HG03521 (cell line): ENCODE measurements around the gene PCDHGB1.
A peak's percentile ranks its signal among the peaks of the same experiment; 100 is the strongest.
"Not testable (repeated sequence)": the region's sequence is repeated elsewhere in the genome, so short reads cannot be mapped to it uniquely, and the experiment has no call there.

Source experiments
- ATAC-seq: cut with Tn5 transposase; IDR thresholded peaks from one replicate; pipeline ENCODE4 v1.9.1; 2021; ENCODE audit warnings: mild to moderate bottlenecking, moderate library complexity; ENCODE audit not compliant: unreplicated experiment

PCDHGB1 gene

DNA sequence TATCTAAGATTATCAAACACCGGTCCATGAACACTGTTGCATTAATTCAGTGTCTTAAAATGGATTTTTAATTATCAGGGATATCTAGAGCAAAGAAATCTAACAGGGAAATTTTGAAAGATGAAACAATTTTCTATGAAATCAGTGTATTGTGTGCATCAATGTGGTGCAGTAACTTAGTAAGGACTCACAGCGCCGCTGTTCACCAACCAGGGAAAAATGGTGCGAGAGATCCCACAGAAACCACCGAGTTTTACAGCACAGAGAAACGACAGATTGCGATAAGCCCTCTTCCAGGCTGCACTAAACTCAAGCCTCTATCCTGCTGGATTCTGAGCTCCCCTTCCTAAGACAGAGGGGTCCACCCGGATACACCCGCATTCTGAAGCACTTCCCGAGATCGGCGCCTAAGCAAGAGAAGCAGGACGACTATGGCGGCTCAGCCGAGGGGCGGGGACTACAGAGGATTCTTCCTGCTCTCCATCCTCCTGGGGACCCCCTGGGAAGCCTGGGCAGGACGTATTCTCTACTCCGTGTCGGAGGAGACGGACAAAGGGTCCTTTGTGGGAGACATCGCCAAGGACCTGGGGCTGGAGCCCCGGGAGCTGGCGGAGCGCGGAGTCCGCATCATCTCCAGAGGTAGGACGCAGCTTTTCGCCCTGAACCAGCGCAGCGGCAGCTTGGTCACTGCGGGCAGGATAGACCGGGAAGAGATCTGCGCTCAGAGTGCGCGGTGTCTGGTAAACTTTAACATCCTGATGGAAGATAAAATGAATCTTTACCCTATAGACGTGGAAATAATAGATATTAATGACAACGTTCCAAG is 32.8 kb downstream of the PCDHGB1 start, which contains the start of gene PCDHGA7:
Gene PCDHGA7, plus strand, starts transcription at position 274 of the 826 bp plus-strand sequence. Its CDS starts 158 bp downstream, at position 432.
- no peak for ATAC-seq

DNA sequence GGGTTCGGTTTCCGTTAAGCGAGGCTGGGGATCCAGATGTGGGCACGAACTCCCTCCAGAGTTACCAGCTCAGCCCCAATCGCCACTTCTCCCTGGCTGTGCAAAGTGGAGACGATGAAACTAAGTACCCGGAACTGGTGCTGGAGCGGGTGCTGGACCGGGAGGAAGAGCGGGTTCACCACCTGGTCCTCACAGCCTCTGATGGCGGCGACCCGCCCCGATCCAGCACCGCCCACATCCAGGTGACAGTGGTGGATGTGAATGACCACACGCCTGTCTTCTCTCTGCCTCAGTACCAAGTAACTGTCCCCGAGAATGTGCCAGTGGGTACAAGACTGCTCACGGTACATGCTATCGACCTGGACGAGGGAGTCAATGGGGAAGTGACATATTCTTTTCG is 33.4 kb downstream of the PCDHGB1 start:
- no peak for ATAC-seq

DNA sequence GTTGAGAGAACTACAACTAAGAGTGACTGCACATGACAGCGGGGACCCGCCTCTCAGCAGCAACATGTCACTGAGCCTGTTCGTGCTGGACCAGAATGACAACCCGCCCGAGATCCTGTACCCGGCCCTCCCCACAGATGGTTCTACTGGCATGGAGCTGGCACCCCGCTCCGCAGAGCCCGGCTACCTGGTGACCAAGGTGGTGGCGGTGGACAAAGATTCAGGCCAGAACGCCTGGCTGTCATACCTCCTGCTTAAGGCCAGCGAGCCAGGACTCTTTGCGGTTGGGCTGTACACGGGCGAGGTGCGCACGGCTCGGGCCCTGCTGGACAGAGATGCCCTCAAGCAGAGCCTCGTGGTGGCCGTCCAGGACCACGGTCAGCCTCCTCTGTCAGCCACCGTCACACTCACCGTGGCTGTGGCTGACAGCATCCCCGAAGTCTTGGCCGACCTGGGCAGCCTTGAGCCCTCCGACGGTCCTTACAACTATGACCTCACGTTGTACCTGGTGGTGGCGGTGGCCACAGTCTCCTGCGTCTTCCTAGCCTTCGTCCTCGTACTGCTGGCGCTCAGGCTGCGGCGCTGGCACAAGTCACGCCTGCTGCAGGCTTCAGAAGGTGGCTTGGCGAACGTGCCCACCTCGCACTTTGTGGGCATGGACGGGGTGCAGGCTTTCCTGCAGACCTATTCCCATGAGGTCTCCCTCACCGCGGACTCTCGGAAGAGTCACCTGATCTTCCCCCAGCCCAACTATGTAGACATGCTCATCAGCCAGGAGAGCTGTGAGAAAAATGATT is 34.8 kb downstream of the PCDHGB1 start:
- ATAC-seq = no peak

DNA sequence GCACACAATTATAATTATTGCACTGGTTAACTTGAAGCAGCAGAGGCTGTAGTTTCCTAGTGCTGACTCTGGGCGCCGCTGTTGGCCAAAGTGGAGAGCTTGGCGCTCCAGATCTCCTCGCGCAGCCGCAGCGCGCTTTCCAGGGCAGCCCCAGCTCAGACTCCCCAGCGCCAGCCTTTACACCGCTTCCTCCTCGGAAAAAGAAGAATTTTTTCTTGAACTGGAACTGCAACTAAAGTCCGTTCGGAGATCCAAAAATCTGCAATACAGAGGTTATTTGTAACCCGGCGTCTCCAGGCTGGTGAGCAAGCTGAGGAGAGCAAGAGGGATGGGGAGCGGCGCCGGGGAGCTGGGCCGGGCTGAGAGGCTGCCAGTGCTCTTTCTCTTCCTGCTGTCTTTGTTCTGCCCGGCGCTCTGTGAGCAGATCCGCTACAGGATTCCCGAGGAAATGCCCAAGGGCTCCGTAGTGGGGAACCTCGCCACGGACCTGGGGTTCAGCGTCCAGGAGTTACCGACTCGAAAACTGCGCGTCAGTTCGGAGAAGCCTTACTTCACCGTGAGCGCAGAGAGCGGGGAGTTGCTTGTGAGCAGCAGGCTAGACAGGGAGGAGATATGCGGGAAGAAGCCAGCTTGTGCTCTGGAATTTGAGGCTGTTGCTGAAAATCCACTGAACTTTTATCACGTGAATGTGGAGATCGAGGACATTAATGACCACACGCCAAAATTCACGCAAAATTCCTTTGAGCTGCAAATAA is 37.8 kb downstream of the PCDHGB1 start, which contains the start of gene PCDHGB4:
Gene PCDHGB4, plus strand, starts transcription at position 142 of the 755 bp plus-strand sequence. Its CDS starts 187 bp downstream, at position 329.
- peak; percentile 67 for ATAC-seq

DNA sequence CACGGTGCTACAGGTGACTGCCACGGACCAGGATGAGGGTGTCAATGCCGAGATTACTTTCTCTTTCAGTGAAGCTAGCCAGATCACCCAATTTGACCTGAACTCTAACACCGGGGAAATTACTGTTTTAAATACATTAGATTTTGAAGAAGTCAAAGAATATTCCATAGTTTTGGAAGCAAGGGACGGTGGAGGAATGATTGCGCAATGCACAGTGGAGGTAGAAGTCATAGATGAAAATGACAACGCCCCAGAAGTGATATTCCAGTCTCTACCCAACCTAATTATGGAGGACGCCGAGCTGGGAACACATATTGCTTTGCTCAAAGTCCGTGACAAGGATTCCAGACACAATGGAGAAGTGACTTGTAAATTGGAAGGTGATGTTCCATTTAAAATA is 38.8 kb downstream of the PCDHGB1 start:
- no peak for ATAC-seq

DNA sequence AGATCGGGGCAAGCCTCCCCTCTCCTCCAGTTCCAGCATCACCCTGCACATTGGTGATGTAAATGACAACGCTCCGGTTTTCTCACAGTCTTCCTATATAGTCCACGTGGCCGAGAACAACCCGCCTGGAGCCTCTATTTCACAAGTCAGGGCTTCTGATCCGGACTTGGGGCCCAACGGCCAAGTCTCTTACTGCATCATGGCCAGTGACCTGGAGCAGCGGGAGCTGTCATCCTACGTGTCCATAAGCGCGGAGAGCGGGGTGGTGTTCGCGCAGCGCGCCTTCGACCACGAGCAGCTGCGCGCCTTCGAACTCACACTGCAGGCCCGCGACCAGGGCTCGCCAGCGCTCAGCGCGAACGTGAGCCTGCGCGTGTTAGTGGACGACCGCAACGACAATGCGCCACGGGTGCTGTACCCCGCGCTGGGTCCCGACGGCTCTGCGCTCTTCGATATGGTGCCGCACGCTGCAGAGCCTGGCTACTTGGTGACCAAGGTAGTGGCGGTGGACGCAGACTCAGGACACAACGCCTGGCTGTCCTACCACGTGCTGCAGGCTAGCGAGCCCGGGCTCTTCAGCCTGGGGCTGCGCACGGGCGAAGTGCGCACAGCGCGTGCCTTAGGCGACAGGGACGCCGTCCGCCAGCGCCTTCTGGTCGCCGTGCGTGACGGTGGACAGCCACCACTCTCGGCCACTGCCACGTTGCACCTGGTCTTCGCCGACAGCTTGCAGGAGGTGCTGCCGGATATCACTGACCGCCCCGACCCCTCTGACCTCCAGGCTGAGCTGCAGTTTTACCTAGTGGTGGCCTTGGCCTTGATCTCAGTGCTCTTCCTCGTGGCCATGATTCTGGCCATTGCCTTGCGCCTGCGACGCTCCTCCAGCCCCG is 39.5 kb downstream of the PCDHGB1 start:
- no peak for ATAC-seq

DNA sequence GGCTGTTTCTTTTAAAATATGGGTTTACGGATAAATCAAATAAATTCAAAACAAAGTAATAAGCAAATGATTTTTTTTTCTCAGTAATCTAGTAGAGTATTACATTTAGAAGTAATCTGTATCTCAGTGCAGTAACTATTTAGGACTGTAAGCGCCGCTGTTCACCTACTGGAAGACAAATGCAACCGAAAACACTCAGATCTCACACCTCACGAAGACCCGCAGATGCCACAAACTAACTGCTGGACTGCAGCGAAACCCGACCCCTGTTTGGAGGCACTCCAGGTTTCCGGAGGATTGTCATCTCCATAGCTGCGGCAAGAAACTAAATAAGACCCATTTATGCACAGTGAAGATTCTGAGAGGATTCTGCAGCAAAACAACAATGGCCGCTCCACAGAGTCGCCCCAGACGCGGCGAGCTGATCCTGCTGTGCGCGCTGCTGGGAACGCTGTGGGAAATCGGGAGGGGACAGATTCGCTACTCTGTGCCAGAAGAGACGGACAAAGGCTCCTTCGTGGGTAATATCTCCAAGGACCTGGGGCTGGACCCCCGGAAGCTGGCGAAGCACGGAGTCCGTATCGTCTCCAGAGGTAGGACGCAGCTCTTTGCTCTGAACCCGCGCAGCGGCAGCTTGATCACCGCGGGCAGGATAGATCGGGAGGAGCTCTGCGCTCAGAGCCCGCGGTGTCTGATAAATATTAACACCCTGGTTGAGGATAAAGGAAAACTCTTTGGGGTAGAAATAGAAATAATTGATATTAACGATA is 42.7 kb downstream of the PCDHGB1 start, which contains the start of gene PCDHGA8:
Gene PCDHGA8, plus strand, starts transcription at position 205 of the 770 bp plus-strand sequence. Its CDS starts 181 bp downstream, at position 386.
- no peak for ATAC-seq

DNA sequence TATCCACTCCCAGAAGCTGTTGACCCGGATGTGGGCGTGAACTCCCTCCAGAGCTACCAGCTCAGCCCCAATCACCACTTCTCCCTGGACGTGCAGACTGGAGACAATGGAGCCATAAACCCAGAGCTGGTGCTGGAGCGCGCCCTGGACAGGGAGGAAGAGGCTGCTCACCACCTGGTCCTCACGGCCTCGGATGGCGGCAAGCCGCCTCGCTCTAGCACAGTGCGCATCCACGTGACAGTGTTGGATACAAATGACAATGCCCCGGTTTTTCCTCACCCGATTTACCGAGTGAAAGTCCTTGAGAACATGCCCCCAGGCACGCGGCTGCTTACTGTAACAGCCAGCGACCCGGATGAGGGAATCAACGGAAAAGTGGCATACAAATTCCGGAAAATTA is 43.4 kb downstream of the PCDHGB1 start:
- ATAC-seq = no peak

DNA sequence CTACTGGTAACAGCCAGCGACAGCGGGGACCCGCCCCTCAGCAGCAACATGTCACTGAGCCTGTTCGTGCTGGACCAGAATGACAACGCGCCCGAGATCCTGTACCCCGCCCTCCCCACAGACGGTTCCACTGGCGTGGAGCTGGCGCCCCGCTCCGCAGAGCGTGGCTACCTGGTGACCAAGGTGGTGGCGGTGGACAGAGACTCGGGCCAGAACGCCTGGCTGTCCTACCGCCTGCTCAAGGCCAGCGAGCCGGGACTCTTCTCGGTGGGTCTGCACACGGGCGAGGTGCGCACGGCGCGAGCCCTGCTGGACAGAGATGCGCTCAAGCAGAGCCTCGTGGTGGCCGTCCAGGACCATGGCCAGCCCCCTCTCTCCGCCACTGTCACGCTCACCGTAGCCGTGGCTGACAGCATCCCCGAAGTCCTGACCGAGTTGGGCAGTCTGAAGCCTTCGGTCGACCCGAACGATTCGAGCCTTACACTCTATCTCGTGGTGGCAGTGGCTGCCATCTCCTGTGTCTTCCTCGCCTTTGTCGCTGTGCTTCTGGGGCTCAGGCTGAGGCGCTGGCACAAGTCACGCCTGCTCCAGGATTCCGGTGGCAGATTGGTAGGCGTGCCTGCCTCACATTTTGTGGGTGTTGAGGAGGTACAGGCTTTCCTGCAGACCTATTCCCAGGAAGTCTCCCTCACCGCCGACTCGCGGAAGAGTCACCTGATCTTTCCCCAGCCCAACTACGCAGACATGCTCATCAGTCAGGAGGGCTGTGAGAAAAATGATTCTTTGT is 44.7 kb downstream of the PCDHGB1 start:
- not testable (repeated sequence) for ATAC-seq

DNA sequence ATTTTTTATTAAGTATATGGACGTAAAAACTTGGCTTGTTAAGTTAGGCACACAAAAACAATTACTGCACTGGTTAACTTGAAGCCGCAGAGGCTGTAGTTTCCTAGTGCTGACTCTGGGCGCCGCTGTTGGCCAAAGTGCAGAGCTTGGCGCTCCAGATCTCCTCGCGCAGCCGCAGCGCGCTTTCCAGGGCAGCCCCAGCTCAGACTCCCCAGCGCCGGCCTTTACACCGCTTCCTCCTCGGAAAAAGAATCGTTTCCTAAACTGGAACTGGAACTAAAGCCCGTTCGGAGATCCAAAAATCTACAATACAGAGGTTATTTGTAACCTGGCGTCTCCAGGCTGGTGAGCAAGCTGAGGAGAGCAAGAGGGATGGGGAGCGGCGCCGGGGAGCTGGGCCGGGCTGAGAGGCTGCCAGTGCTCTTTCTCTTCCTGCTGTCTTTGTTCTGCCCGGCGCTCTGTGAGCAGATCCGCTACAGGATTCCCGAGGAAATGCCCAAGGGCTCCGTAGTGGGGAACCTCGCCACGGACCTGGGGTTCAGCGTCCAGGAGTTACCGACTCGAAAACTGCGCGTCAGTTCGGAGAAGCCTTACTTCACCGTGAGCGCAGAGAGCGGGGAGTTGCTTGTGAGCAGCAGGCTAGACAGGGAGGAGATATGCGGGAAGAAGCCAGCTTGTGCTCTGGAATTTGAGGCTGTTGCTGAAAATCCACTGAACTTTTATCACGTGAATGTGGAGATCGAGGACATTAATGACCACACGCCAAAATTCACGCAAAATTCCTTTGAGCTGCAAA is 48.1 kb downstream of the PCDHGB1 start, which contains the start of gene PCDHGB5:
Gene PCDHGB5, plus strand, starts transcription at position 192 of the 796 bp plus-strand sequence. Its CDS starts 181 bp downstream, at position 373.
- peak; percentile 97 for ATAC-seq

DNA sequence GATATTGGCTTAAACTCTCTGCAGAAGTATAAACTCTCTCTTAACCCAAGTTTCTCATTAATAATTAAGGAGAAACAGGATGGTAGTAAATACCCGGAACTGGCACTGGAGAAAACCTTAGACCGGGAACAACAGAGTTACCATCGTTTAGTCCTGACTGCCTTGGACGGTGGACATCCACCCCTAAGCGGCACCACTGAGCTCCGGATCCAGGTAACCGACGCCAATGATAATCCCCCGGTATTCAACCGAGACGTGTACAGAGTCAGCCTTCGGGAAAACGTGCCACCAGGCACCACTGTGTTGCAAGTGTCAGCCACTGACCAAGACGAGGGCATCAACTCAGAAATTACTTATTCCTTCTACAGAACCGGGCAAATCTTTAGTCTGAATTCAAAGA is 48.7 kb downstream of the PCDHGB1 start:
- no peak for ATAC-seq

DNA sequence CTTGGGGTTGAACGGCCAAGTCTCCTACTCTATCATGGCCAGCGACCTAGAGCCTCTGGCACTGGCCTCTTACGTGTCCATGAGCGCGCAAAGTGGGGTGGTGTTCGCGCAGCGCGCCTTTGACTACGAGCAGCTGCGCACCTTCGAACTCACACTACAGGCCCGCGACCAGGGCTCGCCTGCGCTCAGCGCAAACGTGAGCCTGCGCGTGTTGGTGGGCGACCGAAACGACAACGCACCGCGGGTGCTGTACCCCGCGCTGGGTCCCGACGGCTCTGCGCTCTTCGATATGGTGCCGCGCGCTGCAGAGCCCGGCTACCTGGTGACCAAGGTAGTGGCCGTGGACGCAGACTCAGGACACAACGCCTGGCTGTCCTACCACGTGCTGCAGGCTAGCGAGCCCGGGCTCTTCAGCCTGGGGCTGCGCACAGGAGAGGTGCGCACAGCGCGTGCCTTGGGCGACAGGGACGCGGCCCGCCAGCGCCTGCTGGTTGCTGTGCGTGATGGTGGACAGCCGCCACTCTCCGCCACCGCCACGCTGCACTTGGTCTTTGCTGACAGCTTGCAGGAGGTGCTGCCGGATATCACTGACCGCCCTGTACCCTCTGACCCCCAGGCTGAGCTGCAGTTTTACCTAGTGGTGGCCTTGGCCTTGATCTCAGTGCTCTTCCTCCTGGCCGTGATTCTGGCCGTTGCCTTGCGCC is 49.8 kb downstream of the PCDHGB1 start:
- no peak for ATAC-seq
